OCI-LY1 (cell line): ENCODE data around the gene UNC80.

Source experiments
- H2AFZ ChIP-seq: fragments of 200-600 bp; sonication (generic), shearing (Covaris generic); 2 replicates; pipeline ENCODE4 v1.6.0; 2014; ENCODE audit warnings: antibody characterized with exemption, mild to moderate bottlenecking, low read length
- H3F3A ChIP-seq: fragments of 200-600 bp; sonication (generic), shearing (Covaris generic); 2 replicates; pipeline ENCODE4 v1.6.0; 2014; ENCODE audit warnings: mild to moderate bottlenecking, antibody characterized with exemption, low read length, moderate library complexity; ENCODE audit not compliant: insufficient read depth
- H3K27ac ChIP-seq: fragments of 200-600 bp; sonication (generic); 2 replicates; pipeline ENCODE4 v1.5.1; 2014; ENCODE audit warnings: low read length, mixed run types, mild to moderate bottlenecking, low read depth; ENCODE audit not compliant: poor library complexity, severe bottlenecking
- H3K27me3 ChIP-seq: fragments of 200-600 bp; sonication (generic); 2 replicates; pipeline ENCODE4 v1.6.0; 2014; ENCODE audit warnings: antibody characterized with exemption, mild to moderate bottlenecking, low read length, moderate library complexity; ENCODE audit not compliant: insufficient read depth
- H3K36me3 ChIP-seq: fragments of 200-600 bp; sonication (generic); 2 replicates; pipeline ENCODE4 v1.6.1; 2014; ENCODE audit warnings: mild to moderate bottlenecking, antibody characterized with exemption, low read length, moderate library complexity, mixed read lengths; ENCODE audit not compliant: insufficient read depth
- H3K4me1 ChIP-seq: fragments of 200-600 bp; sonication (generic); 2 replicates; pipeline ENCODE4 v1.5.1; 2014; ENCODE audit warnings: mild to moderate bottlenecking, low read length, moderate library complexity; ENCODE audit not compliant: insufficient read depth, severe bottlenecking
- H3K4me2 ChIP-seq: fragments of 200-600 bp; sonication (generic), shearing (Covaris generic); 2 replicates; pipeline ENCODE4 v1.6.1; 2014; ENCODE audit warnings: low read length
- H3K4me3 ChIP-seq: fragments of 200-600 bp; sonication (generic); 2 replicates; pipeline ENCODE4 v1.5.1; 2014; ENCODE audit warnings: low read length, low read depth, mild to moderate bottlenecking, mixed read lengths; ENCODE audit not compliant: poor library complexity, severe bottlenecking
- H3K79me2 ChIP-seq: fragments of 200-600 bp; shearing (Covaris generic); 2 replicates; pipeline ENCODE4 v1.6.1; 2016; ENCODE audit warnings: mixed run types, low read length, mixed read lengths; ENCODE audit not compliant: insufficient read depth
- H3K9ac ChIP-seq: fragments of 200-600 bp; sonication (generic), shearing (Covaris generic); 2 replicates; pipeline ENCODE4 v1.6.1; 2014; ENCODE audit warnings: mild to moderate bottlenecking, low read length, mixed read lengths
- H3K9me2 ChIP-seq: fragments of 200-600 bp; sonication (generic), shearing (Covaris generic); 2 replicates; pipeline ENCODE4 v1.6.1; 2014; ENCODE audit warnings: low read depth, mild to moderate bottlenecking, low read length, mixed read lengths
- H3K9me3 ChIP-seq: fragments of 200-600 bp; shearing (Covaris generic); 2 replicates; pipeline ENCODE4 v1.6.1; 2014; ENCODE audit warnings: low read length, mixed read lengths
- H4K20me1 ChIP-seq: fragments of 200-600 bp; sonication (generic), shearing (Covaris generic); 2 replicates; pipeline ENCODE4 v1.6.0; 2016; ENCODE audit warnings: mild to moderate bottlenecking, low read length; ENCODE audit not compliant: insufficient read depth
- EZH2 ChIP-seq: fragments of 200-600 bp; sonication (generic), shearing (Covaris generic); IDR thresholded peaks from 2 replicates; pipeline ENCODE4 v1.8.0; 2017; ENCODE audit warnings: borderline replicate concordance, mixed run types, mild to moderate bottlenecking, antibody characterized with exemption, low read length, moderate library complexity, mixed read lengths
- TF ChIP-seq, protein P1 (sequence below): fragments of 200-600 bp; sonication (generic), shearing (Covaris generic); IDR thresholded peaks from 2 replicates; pipeline ENCODE4 v1.5.1; 2017; ENCODE audit warnings: mild to moderate bottlenecking, antibody characterized with exemption, low read length, moderate library complexity, mixed read lengths

Gene UNC80

DNA sequence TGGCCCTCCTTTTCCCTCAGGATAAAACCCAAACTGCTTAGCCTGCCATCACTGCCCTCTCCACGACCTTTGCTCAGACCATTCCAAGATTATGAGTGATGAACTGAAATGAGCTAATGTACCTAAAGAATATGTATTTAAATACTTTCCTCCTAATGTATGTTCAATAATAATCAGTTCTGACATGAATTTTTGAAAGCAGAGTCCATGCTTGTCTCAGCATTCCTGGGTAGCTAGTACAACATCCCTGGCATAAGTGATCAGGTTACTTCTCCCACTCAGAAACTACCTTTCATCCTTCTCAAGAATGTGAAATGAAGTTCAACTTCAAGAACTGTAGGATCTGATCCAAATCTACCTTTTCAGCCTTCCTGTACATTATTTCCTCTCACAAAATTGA, 103.6 kb downstream of the UNC80 start:
- H3K4me1 ChIP-seq, result no peaks in the 10 kb centered on the region
- H3K4me2 ChIP-seq, result no peak overlapping the region
- no peaks in the 10 kb centered on the region for H3K79me2 ChIP-seq
- H3K9me2 ChIP-seq, result no peaks in the 10 kb centered on the region
- no peak for TF ChIP-seq EZH2
- TF ChIP-seq, protein P1, sequence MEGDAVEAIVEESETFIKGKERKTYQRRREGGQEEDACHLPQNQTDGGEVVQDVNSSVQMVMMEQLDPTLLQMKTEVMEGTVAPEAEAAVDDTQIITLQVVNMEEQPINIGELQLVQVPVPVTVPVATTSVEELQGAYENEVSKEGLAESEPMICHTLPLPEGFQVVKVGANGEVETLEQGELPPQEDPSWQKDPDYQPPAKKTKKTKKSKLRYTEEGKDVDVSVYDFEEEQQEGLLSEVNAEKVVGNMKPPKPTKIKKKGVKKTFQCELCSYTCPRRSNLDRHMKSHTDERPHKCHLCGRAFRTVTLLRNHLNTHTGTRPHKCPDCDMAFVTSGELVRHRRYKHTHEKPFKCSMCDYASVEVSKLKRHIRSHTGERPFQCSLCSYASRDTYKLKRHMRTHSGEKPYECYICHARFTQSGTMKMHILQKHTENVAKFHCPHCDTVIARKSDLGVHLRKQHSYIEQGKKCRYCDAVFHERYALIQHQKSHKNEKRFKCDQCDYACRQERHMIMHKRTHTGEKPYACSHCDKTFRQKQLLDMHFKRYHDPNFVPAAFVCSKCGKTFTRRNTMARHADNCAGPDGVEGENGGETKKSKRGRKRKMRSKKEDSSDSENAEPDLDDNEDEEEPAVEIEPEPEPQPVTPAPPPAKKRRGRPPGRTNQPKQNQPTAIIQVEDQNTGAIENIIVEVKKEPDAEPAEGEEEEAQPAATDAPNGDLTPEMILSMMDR, result no peak
- no peak overlapping the region for H3K27ac ChIP-seq
- no peaks in the 10 kb centered on the region for H4K20me1 ChIP-seq
- H3K4me3 ChIP-seq, result no peak overlapping the region
- H2AFZ ChIP-seq, result no peak overlapping the region
- H3F3A ChIP-seq, result no peaks in the 10 kb centered on the region
- H3K9me3 ChIP-seq, result no peaks in the 10 kb centered on the region
- no peaks in the 10 kb centered on the region for H3K36me3 ChIP-seq
- no peak overlapping the region for H3K9ac ChIP-seq
- no peaks in the 10 kb centered on the region for H3K27me3 ChIP-seq

DNA sequence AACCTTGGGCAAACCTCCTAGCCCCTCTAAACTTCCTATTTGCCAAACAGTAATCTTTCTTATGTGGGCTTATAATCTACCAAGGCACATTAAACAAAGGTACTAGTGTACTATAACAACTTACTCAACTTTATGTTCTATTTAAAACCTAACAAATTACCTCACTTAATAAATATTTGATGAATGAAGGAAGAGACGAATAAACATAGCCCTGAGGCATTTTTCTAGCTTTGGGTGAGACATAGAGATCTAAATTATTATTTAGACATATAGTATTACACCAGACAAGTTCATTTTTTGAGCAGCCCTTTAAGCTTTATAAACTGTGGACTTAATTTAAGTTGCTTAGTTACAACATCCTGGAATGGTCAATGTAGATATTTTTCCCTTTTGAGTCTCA, 104.6 kb downstream of the UNC80 start:
- no peaks in the 10 kb centered on the region for H3K27me3 ChIP-seq
- no peak for TF ChIP-seq EZH2
- TF ChIP-seq, protein P1, result no peak
- H3K4me1 ChIP-seq, result no peaks in the 10 kb centered on the region
- no peaks in the 10 kb centered on the region for H3K9me2 ChIP-seq
- no peak overlapping the region for H3K27ac ChIP-seq
- no peaks in the 10 kb centered on the region for H3K36me3 ChIP-seq
- H3K4me2 ChIP-seq, result no peak overlapping the region
- H3K4me3 ChIP-seq, result no peak overlapping the region
- no peaks in the 10 kb centered on the region for H3F3A ChIP-seq
- no peaks in the 10 kb centered on the region for H4K20me1 ChIP-seq
- no peaks in the 10 kb centered on the region for H3K9me3 ChIP-seq
- no peaks in the 10 kb centered on the region for H3K79me2 ChIP-seq
- no peak overlapping the region for H2AFZ ChIP-seq
- H3K9ac ChIP-seq, result no peak overlapping the region

GRCh38 chr2:209878701-209879100, 107.1 kb downstream of the UNC80 start:
- Histone ChIP-seq H3F3A (no peaks in the 10 kb centered on the region), H2AFZ (no peak overlapping the region), H3K79me2 (no peaks in the 10 kb centered on the region), H4K20me1 (no peaks in the 10 kb centered on the region), H3K36me3 (no peaks in the 10 kb centered on the region), H3K27ac (no peak overlapping the region), H3K9ac (no peak overlapping the region), H3K4me3 (no peak overlapping the region), H3K9me2 (no peaks in the 10 kb centered on the region), H3K27me3 (no peaks in the 10 kb centered on the region), H3K9me3 (no peaks in the 10 kb centered on the region), H3K4me1 (no peaks in the 10 kb centered on the region), H3K4me2 (no peak overlapping the region)
- TF ChIP-seq, protein P1, result no peak
- no peak for TF ChIP-seq EZH2
